PC-3 (cell line): ENCODE measurements around the gene COL9A3. TPM values are rescaled to one million over a fixed set of nuclear protein-coding genes. Genes with fewer than 3 reads are reported as not detected.

Source experiments
- ATAC-seq: fragments of 200-7000 bp; cut with Tn5 transposase; 2 replicates; pipeline ENCODE4 v1.9.1; 2020; ENCODE audit warnings: mild to moderate bottlenecking, moderate library complexity
- BruUV-seq: library from RNA; stranded (reverse); fragments of 400-500 nt; replicated peaks from 2 replicates; lab custom pipeline; 2021; lab: Mats Ljungman, UMichigan
- CTCF ChIA-PET: fragments of 300-600 bp; sonication (Branson Sonifier 250); formaldehyde crosslinking; loops from one replicate; lab custom pipeline; 2022; ENCODE audit warnings: antibody characterized with exemption; lab: Charles Lee
- POLR2A ChIA-PET: fragments of 300-600 bp; sonication (Branson Sonifier 250); formaldehyde crosslinking; loops from one replicate; lab custom pipeline; 2022; ENCODE audit warnings: antibody characterized with exemption; ENCODE audit not compliant: unreplicated experiment; lab: Charles Lee
- DNase-seq: peaks from one replicate; pipeline ENCODE4 v3.0.0-alpha.2; 2015
- H2AFZ ChIP-seq: fragments of 300-600 bp; sonication (generic); 2 replicates; pipeline ENCODE4 v1.6.0; 2016; ENCODE audit warnings: antibody characterized with exemption, low read length
- H3F3A ChIP-seq: fragments of 300-600 bp; sonication (generic); one replicate; pipeline ENCODE4 v1.6.0; 2017; ENCODE audit warnings: antibody characterized with exemption, low read length, control low read depth, mild to moderate bottlenecking; ENCODE audit not compliant: unreplicated experiment
- H3K27ac ChIP-seq: fragments of 300-600 bp; sonication (generic); 2 replicates; pipeline ENCODE4 v1.5.1; 2016; ENCODE audit warnings: mild to moderate bottlenecking, low read length
- H3K27me3 ChIP-seq: fragments of 300-600 bp; sonication (generic); 2 replicates; pipeline ENCODE4 v1.6.1; 2016; ENCODE audit warnings: low read length, mixed read lengths
- H3K36me3 ChIP-seq: fragments of 300-600 bp; sonication (generic); 2 replicates; pipeline ENCODE4 v1.6.1; 2016; ENCODE audit warnings: low read depth, mixed run types, low read length, mixed read lengths
- H3K4me1 ChIP-seq: fragments of 300-600 bp; sonication (generic); 2 replicates; pipeline ENCODE4 v1.5.1; 2016; ENCODE audit warnings: low read length; ENCODE audit not compliant: insufficient read depth
- H3K4me2 ChIP-seq: fragments of 300-600 bp; sonication (generic); 2 replicates; pipeline ENCODE4 v1.6.0; 2016; ENCODE audit warnings: low read length
- H3K4me3 ChIP-seq: fragments of 300-600 bp; sonication (generic); 2 replicates; pipeline ENCODE4 v1.5.1; 2016; ENCODE audit warnings: mild to moderate bottlenecking, low read length, mixed read lengths
- H3K79me2 ChIP-seq: fragments of 300-600 bp; sonication (generic); 2 replicates; pipeline ENCODE4 v1.6.1; 2017; ENCODE audit warnings: low read length, mixed read lengths
- H3K9ac ChIP-seq: fragments of 300-600 bp; sonication (generic); 2 replicates; pipeline ENCODE4 v1.6.0; 2016; ENCODE audit warnings: mild to moderate bottlenecking, low read length
- H3K9me2 ChIP-seq: fragments of 300-600 bp; sonication (generic); replicated peaks from 2 replicates; pipeline ENCODE4 v1.6.1; 2016; ENCODE audit warnings: mixed run types, low read length, mixed read lengths
- H3K9me3 ChIP-seq: fragments of 300-600 bp; sonication (generic); 2 replicates; pipeline ENCODE4 v1.6.1; 2016; ENCODE audit warnings: low read length, mixed read lengths
- H4K20me1 ChIP-seq: fragments of 300-600 bp; sonication (generic); 2 replicates; pipeline ENCODE4 v1.6.1; 2016; ENCODE audit warnings: low read length, mixed read lengths
- CTCF ChIP-seq: fragments of 300-600 bp; sonication (generic); conservative IDR thresholded peaks from 2 replicates; pipeline ENCODE4 v1.5.1; 2017; ENCODE audit warnings: antibody characterized with exemption, low read depth, mild to moderate bottlenecking, low read length
- EZH2 ChIP-seq: fragments of 300-600 bp; sonication (generic); IDR thresholded peaks from one replicate; pipeline ENCODE4 v1.6.1; 2017; ENCODE audit warnings: antibody characterized with exemption, mild to moderate bottlenecking, low read length; ENCODE audit not compliant: unreplicated experiment
- EZH2phosphoT487 ChIP-seq: fragments of 300-600 bp; sonication (generic); IDR thresholded peaks from 2 replicates; pipeline ENCODE4 v1.6.1; 2018; ENCODE audit warnings: mild to moderate bottlenecking, antibody characterized with exemption, low read length, borderline replicate concordance
- intact Hi-C: fragments of 100-400 bp; cut with micrococcal nuclease; formaldehyde crosslinking; loops from 2 replicates; pipeline ENCODE4 v1.9.0; 2023
- total RNA-seq: library from RNA; depleted of rRNA; stranded (reverse); fragments of >200 nt; gene quantifications from 2 replicates; pipeline ENCODE4 v1.2.3, GENCODE V29; 2014

Gene COL9A3
- total RNA-seq, 1 experiment from 2014 or later: 14.3 TPM

- H3K79me2 ChIP-seq: 0 out of 2 replicates have a peak, but pooled peaks cover under 1% of the 10 kb centered on the region
- H3K9me3 ChIP-seq: no peaks in the 10 kb centered on the region
- TSS peak; percentile 22 for BruUV-seq
- CTCF ChIA-PET: no interaction called here
- intact Hi-C loops: no loop called here
- H3K4me3 ChIP-seq: no peak overlapping the region
- H3K27me3 ChIP-seq: peaks cover 19% of the 10 kb centered on the region
- no peak overlapping the region for H2AFZ ChIP-seq
- H3K4me2 ChIP-seq: no peak overlapping the region
- POLR2A ChIA-PET: no interaction called here
- H3K36me3 ChIP-seq: peaks cover 17% of the 10 kb centered on the region
- H3K27ac ChIP-seq: no peak overlapping the region
- TF ChIP-seq CTCF (no peak), EZH2phosphoT487 (no peak), EZH2 (no peak)
- no peak overlapping the region for H3K9ac ChIP-seq
- no peaks in the 10 kb centered on the region for H3K9me2 ChIP-seq
- ATAC-seq: no peak
- DNase-seq: no peak
- peaks cover 17% of the 10 kb centered on the region; the same call in 1 of the 2 replicates for H3K4me1 ChIP-seq
- no peaks in the 10 kb centered on the region for H3F3A ChIP-seq
- H4K20me1 ChIP-seq: no peaks in the 10 kb centered on the region
Observed at GRCh38 chr20:62812907-62813200, 4.0 kb upstream of the COL9A3 start.

- CTCF ChIA-PET: no interaction called here
- ATAC-seq: no peak
Observed at GRCh38 chr20:62813588-62813987, 3.3 kb upstream of the COL9A3 start.

More at GRCh38 chr20:62813588-62813987, 3.3 kb upstream of the COL9A3 start:
- H3K36me3 ChIP-seq: peaks cover 17% of the 10 kb centered on the region
- peaks cover 20% of the 10 kb centered on the region; the same call in 1 of the 2 replicates for H3K4me1 ChIP-seq
- no peak overlapping the region for H3K4me2 ChIP-seq
- H3K9ac ChIP-seq: no peak overlapping the region
- no peaks in the 10 kb centered on the region for H3F3A ChIP-seq
- H3K9me2 ChIP-seq: no peaks in the 10 kb centered on the region
- intact Hi-C loops: no loop called here
- H4K20me1 ChIP-seq: no peaks in the 10 kb centered on the region
- no peaks in the 10 kb centered on the region for H3K79me2 ChIP-seq
- no peak for DNase-seq
- no peaks in the 10 kb centered on the region for H3K9me3 ChIP-seq
- BruUV-seq: no TSS peak
- TF ChIP-seq EZH2: no peak
- no peak for TF ChIP-seq CTCF
- no peak for TF ChIP-seq EZH2phosphoT487
- POLR2A ChIA-PET: no interaction called here
- H3K27me3 ChIP-seq: peaks cover 19% of the 10 kb centered on the region
- H2AFZ ChIP-seq: no peak overlapping the region
- H3K4me3 ChIP-seq: no peak overlapping the region
- no peak overlapping the region for H3K27ac ChIP-seq
